ENCODE results near the gene HOMER2.

Gene HOMER2

DNA sequence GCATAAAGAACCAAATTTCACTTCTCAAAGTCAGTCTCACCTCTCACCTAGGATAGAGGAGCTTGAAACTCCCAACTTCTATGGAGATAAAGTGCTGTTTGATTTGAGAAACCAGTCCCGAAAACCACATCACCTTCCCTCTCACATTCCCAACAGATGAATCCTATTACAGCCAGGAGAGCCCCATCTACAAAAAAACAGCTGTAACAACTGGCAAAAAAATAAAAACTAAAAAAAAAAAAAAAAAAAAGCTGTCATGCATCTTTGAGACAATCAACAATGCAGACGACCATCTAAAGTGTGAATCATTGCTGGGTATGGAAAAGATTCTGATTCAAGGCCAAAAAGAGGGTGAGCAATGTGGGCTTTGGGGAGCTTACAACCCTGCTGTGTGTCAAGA lies 23.8 kb downstream of the HOMER2 start:
- no peak for DNase-seq

DNA sequence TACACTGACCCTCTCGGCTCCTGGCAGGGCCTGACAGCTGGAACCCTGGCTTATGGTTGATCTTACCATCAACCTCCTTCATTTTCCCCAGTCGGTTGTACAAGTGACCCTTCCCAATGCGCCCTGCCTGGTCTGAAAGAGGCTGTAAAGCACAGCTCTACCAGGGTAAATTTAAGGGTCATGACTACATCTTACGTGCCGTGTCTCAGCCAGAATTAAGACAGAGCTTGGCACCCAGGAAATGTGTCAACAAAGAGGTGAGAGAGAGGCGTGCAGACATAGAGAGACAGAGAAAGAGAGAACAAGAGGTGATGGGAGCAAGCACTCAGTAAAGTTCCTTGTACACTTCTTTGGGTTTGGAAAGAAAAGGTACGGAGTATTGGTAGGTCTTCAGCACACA lies 28.8 kb downstream of the HOMER2 start:
- DNase-seq, result no peak

DNA sequence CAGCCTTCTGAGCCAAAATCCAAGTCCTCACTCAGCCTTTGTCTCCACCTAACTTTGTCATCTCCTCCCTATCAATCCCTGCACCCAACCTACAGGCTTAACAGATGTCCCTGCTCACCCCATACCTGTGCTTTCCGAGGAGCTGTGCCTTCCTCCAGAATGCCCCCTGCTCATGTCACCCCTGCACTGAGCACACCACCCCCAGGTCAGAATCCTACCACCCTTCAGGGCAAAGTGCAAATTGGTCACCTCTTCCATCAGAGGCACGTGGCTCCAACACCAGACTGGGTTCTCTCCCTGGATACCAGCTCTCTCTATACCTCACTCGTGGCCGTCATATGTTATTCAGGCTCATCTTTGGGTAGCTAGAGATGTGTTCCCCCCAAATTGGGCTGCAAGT lies 29.8 kb downstream of the HOMER2 start:
- no peak for DNase-seq

DNA sequence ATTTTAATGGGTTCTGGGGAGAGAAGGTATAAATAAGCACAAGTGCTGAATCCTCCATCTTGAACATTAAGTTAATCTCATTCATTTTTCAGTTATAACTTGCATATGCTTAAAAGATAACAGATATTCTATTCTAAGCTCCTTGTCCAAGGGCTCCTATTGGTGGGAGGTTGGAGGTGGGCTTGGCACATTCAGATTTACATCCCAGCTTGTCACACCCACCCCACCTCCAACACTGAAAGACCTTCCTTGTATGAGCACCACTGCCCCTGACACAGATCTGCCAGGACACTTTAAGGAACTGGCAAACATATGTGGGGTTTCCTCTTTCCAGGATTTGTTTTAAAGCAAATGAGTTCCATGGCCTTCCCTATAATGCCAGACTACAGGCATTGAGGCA lies 30.6 kb downstream of the HOMER2 start:
- DNase-seq, result no peak

DNA sequence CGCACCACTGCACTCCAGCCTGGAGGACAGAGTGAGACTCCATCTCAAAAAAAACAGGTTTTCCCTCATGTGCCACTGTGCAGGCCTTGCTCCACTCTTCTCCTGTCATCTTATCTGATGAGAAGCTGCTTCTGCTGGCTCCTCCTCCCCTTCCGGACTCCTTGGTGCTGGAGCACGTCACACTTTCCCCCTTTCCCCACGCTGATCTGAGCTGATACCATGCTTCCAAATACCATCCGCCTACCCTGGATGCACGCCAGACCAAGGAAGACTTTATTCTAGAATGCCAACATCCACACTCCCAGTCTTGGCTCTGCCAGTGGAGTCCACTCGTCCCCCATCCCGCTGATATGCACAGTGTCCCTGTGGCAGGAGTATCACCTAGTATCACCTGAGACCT lies 31.3 kb downstream of the HOMER2 start:
- no peak for DNase-seq

DNA sequence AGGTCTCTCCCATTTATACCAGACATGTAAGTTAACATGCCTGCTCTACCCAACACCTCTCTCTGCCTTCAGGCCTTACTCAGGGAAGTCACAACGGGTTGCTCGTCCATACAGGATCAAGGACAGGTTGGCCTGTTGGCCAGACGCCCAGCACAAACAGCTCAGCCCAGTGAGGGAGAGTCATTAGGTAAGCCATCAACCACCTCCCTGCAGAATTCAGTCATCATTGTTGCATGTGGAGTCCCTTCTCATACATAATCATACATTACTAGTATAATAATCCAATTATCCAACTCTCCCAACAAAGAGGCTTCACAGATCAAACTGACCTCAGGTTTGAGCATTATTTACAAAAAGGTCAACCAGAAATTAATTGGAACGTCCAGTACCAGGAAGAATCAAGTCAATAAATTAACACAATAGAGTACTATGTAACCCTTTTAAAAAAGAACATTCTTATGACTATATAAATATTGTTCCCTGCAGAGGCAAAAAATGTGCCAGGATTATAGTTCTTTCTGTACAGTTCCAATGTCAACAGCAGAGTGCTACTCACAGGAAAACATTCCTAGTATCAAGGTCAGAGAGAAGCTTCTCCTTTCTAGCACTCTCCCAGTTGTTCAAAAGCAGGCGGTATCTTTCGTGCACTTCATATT lies 33.2 kb downstream of the HOMER2 start:
- no peak for DNase-seq

DNA sequence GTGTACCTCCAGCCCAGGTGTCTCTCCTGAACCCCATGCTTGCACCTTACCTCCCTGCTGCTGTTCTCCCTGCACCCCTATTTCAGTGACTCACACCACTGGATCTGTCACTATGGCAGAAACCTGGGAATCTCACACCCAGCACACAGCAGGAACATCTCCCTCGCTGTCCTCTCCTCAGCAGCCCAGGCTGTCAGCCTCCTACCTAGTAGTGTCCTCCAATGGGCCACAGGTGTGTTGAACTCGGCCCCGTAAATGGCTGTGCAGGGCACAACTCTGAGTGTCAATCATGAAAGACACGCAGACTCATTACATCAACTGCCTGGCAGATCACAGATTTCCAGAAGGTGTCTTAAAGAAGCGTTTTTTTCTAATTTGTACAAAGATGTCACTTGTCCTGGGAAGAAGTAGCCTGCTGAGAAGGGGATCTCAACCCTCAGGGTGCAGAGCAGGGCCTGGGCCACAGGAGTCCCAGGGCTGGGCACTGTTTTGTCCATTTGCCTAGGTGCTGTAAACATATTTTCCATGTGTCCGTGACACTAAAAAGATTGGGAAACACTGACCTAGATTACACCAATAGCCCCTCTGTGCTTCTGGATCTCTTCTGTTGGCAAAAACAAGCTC lies 33.8 kb downstream of the HOMER2 start:
- DNase-seq, result no peak

DNA sequence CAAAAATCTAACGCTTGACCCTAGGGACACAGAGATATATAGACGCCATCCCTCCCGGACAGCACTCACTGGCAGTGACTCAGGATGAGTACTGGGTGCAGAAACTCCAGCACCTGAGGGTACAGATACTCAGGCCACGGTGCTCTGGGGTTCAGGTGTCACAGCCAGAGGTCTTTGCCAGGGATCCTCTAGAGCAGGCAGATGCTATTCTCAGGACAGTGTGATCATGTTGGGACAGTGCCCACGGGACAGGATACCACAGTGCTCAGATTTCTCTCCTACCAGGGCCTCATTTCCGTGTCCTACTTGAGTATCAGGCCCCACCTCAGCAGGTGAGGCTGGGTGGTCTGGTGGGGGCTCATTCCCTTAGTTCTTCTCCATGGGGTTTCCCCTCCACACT lies 34.4 kb downstream of the HOMER2 start:
- DNase-seq, result no peak

DNA sequence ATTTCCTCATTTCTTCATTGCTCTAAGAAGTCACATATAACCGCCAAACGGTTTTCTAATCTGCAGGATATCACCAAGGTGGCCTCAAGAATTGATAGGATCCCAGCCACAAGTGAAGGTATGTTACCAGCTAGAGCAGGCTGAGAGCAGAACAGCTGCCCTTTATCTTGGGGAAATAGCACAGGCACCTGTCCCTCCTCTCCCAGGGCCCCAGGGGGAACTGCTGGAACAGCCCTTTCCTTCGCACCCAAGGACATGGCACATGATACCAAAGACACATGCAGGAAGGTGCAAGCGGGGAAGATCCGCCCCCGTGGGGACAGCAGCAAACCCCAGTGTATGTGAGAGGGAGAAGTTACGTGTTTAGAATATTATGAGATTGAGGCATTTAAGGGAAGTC lies 35.3 kb downstream of the HOMER2 start:
- DNase-seq, result no peak

DNA sequence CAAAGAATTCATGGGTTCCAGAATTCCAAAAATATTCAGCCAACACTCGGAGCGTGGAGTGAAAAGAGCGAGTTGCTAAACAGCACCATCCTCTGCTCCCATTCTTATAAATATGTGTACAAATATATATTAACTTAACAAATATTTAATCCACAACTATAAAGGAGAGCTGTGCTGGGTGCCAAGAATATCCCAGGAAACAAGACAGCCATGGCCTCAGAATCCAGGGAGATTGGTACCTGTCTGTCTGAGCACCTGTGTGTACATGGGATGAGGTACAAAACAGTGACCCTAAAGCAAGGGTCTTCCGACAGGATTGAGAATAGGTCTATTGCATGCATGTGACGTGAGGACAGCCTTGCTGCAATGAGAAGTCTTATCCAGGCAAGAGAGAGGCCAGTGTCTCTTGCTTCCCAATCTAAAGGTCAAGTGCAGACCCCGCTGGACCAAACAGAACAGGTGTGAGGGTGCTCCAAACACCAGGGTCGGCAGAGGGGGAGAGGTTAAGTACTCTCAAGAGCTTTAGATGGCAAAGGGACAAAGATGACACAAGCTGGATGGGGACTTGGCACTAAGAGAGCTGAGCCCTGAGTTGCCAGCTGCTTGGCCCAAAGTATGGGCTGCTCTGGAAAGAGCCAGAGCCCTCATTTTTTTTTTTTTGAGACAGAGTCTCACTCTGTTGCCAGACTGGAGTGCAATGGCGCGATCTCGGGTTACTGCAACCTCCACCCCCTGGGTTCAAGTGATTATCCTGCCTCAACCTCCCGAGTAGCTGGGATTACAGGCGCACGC lies 36.2 kb downstream of the HOMER2 start:
- no peak for DNase-seq

DNA sequence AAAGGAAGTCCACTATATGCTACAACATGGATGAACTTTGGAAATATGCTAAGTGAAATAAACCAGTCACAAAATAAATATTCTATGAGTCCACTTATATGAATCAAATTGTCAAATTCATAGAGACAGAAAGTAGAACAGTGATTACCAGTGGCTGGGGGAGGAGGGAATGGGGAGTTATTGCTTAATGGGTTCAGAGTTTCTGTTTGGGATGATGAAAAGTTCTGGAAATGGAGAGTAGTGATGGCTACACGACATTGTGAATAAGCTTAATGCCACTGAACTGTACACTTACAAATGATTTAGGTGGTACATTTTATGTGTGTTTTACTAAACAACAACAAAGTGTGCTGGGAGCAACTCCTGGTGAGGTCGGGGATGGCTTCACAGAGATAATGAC lies 38.1 kb downstream of the HOMER2 start:
- DNase-seq, result no peak

DNA sequence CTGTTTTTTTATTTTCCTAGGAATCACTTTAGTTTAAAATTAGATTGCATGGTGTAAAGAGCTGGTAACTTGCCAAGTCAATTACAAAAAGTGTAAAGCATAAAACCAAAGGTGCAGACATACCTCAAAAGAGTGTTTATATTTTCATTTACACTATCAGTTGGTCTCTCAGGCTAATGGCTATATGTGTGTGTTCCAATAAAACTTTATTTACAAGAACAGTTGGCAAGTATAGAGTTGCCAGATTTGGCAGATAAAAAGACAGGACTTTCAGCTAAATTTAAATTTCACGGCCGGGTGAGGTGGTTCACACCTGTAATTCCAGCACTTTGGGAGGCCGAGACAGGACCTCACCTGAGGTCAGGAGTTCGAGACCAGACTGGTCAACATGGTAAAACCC lies 41.1 kb downstream of the HOMER2 start:
- DNase-seq, result no peak

DNA sequence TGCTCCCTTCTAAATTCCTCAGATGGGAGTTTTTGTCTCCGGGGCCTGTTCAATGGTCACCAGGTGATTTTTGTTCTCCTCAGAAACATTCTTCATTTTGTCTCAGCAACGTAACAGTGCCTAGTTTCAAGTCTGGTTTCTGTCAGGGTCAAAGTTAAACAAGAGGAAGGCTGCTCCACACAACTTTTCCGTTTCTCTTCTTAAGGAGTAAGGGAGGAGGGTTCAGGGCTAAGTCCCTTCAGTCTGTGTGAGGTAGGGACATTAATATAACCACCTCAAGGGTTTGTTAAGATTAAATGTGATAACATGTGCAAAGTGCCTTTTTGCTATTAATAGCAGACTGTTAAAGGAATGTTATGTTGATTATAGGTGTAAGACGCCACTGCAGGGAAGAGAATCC lies 41.8 kb downstream of the HOMER2 start:
- DNase-seq, result no peak

DNA sequence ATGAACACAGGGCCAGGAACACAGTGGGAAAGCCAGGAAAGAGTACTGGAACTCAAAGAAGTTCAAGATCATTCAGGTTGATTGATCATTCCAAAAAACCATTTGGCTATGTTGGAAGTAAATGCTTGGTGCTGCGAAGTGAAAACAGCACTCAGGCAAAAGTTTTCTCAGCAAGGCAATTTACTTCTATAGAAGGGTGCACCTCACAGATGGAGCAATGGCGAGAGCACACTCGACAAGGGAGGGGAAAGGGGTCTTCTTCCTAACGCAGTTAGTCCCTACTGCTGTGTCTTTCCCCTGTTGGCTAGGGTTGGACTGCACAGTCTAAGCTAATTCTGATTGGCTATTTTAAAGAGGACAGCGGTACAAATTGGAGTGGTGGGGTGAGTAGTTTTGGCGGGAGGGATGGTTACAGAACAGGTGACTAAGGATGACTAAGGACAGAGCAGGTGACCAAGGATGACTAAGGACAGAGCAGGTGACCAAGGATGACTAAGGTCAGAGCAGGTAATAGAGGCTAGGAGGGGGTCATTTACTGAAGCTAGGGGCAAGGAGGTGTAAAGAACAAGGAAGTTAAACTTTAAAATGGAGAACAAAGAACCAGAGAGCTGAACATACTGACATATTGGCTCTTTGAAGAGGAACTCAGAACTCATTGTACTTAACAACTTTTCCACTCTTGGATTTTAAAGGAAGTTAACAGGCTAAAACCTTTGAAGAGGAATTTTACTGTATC lies 43.3 kb downstream of the HOMER2 start:
- DNase-seq, result no peak

DNA sequence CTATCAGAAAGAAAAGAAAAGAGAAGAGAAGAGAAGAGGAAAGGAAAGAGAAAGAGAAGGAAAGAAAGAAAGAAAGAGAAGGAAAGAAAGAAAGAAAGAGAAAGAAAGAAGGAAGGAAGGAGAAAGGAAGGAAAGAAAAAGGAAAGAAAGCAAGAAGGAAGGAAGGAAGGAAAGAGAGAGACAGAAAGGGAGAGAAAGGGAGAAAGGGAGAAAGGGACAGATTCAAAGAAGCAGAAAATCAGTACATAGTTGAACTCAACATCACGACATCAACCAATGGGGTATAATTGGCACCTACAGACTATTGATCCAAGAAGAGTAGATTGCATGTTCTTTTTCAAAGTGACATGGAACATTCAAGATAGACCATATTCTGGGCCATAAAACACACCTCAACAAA lies 45.2 kb downstream of the HOMER2 start:
- no peak for DNase-seq

DNA sequence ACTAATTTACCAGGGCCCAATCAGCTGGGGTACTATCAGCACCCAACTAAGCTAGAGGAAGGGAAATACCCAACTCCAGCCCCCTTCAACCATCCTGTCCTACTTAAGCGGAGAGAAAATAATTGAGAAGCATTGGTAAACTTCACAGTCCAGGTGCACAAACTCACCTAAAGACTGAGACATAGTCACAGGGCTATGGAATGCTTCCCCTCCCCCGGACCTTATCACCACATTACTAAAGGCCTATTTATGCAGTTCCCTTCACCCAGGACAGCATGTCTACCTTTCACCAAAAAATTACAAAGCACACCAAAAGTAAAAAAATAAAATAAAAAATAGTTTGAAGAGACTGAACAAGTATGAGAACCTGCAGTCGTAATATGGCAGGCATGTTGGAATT lies 47.9 kb downstream of the HOMER2 start:
- no peak for DNase-seq

DNA sequence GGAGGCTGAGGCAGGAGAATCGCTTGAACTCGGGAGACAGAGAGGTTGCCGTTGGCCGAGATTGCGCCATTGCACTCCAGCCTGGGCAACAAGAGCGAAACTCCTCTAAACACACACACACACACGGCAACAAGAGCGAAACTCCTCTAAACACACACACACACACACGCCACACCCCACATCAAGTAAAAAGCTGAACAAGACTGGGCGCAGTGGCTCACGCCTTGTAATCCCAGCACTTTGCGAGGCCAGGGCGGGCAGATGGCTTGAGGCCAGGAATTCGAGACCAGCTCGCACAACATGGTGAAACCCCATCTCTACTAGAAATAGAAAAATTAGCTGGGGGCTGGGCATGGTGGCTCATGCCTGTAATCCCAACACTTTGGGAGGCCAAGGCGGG lies 49.0 kb downstream of the HOMER2 start:
- DNase-seq, result no peak

DNA sequence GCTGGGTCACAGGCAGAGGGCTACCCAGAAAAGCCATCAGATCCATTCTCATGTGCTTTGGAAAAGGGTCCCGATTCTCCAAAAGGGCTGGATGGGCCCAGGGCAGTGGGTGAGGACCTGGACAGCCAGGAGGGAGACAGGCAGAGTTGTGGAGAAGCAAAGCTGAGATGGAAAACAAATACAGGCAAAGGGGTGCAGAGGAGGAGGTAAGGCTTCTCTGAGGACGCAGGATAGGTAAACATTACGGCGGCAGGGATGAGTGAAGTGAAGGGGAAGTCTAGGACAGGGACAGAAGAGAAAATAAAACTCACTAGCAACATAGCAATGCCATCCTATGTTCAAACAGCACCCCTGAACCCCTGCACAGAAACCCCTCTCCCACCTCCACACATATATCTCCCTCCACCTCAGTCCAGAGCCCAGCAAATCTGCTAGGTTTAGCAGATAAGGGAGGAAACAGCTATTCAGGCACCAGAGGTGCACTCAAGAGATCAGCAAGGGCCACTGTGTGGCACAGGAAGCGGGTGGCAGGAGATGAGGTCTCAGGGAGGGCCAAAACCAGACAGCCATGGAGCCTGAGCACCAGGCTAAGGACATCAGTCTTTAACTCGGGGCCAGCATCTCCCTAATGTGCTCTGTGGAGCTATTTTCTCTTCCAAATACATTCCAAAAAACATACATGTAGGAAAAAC lies 51.3 kb downstream of the HOMER2 start:
- no peak for DNase-seq

DNA sequence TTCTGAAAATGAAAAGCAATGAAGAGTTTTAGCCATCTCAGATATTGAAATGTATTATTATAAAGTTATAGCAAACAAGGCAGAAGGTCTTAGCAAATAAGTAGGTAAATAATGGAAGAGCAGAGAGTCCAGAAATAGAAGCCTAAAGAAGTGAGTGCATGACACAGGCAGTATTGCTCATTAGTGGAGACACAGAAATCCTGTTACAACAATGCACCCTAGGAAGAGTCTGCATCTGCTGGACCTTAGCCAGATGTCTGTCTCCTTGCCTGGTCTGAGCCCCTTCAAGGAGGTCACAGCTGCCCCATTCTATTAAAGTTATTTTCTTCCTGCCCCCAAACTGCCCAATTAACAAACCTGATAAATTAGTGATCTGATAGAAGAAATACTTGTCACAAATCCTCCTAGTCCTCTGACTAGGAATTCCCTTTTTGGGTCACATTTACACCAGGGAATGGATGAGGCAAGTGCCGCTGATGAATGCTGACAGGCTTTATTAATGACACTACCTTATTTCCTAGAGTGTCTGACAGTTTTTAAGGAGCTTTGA lies 51.9 kb downstream of the HOMER2 start:
- no peak for DNase-seq

DNA sequence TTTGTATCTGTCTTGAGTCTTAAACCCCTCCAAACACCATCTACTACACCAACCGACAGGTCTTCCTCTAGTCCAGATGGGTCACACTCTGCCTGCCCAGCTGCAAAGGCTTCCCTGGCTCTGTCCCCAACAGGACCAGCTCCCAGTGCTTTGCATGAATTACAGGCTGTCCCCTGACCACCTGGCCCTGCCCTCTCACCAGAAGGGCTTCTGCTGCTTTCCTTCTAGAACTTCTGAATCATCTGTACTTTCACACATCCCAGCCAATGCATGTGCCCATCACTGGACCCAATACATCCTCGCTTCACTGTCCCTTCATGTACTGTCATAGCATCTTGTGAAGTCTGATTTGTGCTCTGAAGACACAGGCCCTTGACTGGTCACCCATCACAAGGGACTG lies 53.6 kb downstream of the HOMER2 start:
- no peak for DNase-seq

DNA sequence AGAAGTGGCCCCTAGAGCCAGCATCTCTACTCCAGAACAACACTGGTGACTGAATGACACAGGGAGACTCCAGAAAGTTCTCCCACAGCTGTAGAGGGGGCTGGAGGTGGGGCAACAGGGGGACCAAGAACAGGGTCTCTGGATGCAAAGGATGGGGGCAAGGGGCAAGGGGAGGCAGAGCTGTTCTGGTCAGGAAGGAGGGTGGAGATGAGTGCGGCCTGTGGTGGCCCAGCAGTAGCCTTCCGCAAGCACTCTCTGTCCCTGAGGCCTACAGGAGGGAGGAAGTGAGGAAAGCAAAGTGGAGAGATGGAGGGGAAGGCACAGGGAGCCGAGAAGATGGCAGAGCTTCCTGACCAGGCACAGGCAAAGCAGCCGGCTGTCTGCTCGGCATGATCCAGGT lies 56.5 kb downstream of the HOMER2 start:
- DNase-seq, result no peak

DNA sequence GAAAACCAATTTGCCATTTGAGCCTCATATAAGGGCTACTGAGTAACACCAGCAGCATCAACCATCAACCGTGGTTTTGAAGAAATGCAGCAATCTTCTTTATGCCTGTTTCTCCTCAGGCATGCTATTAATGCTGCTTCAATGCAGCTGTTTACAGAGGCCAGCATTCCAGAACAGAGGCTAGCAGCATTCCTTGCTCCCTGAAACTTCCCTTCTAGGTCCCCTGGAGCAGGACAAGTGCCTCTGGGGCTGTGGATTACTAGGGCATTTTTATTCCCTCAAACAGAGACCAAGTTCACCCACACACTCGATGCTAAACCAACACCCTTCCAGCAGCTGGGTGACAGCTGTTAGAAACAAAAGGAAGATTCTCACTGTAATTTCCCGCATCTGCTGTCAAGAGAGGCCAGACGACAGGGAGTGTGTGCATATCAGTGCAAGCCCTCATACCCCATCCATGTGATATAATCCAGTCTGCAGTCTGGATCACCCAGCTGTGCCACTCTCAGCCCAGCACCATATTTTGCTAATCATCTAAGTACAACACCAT lies 57.5 kb downstream of the HOMER2 start:
- peak; percentile 47 for DNase-seq

All from fibroblast of skin of scalp (primary cell).